Cardiac septum (tissue), 1 donor: ENCODE measurements around the gene LIG1. TPM values are rescaled to one million over a fixed set of nuclear protein-coding genes. Genes with fewer than 3 reads are reported as not detected.
"Not testable (repeated sequence)": the region's sequence is repeated elsewhere in the genome, so short reads cannot be mapped to it uniquely, and the experiment has no call there.

ENCODE experiments used
- DNase-seq: peaks from one replicate; pipeline ENCODE4 v3.0.0-alpha.2; 2020; ENCODE audit warnings: low spot score
- intact Hi-C: fragments of 100-400 bp; cut with DNase I; formaldehyde crosslinking; loops from one replicate; pipeline ENCODE4 v1.14.0; 2022
- total RNA-seq: library from RNA; stranded (reverse); fragmentation: NEBNext Ultra II Directional; extraction: Animal tissue kit (Norgen Biotek cat#: 25700); gene quantifications from one replicate; pipeline ENCODE4 v1.2.1, GENCODE V29; 2021
- donor health status: DM: no; HTN: no; CAD: no.

LIG1 gene
- total RNA-seq, 1 donor from 2014 or later = 5.2 TPM

DNA sequence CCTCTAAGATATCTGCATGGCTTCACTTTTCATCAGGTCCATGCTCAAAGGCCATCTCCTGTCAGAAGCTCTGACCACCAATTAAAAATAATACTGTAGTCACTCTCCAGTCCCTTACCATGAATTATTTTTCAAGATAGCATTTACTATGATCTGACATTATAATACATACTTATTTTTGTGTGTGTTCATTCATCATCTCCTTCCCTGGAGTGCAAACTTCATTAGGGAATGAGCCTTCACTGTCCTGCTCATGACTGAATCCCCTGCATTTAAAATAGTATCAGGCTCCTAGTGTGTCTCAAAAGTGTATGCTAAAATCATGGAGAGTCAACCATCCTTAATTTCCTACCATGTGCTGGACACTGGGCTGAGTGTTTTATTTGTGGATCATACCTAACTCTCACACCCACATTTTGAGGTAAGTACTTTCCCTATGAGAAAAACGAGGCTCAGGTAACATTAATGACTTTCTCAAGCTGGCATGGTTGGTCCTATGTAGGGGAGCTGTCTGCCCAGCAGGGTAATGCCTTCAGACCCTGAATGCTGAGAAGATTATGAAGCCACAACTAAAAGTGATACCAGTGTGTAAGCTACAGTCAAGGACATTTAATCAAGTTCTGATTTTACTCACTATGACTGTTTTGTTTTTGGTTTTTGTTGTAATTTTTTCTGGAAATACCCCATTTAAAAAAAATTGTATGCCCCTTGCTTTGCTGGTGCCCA is 75.9 kb downstream of the LIG1 start:
- intact Hi-C loops = no loop called here
- DNase-seq = no peak

DNA sequence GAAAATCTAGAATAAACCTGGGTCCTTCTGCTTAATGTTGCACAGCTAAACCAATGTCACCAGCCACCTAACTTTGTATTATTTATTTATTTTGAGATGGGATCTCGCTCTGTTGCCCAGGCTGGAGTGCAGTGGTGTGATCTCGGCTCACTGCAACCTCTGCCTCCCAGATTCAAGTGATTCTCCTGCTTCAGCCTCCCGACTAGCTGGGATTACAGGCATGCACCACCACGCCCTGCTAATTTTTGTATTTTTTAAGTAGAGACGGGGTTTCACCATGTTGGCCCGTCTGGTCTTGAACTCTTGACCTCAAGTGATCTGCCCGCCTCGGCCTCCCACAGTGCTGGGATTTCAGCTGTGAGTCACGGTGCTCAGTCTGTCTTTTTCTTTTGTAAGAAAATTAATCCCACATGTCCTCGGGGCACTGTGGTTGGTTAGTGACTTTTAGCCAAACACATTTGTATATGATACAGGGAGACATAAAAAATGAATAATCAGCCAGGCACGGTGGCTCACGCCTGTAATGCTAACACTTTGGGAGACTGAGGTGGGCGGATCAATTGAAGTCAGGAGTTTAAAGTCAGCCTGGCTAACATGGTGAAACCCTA is 78.9 kb downstream of the LIG1 start:
- intact Hi-C loops, DNase-seq: not testable (repeated sequence)

DNA sequence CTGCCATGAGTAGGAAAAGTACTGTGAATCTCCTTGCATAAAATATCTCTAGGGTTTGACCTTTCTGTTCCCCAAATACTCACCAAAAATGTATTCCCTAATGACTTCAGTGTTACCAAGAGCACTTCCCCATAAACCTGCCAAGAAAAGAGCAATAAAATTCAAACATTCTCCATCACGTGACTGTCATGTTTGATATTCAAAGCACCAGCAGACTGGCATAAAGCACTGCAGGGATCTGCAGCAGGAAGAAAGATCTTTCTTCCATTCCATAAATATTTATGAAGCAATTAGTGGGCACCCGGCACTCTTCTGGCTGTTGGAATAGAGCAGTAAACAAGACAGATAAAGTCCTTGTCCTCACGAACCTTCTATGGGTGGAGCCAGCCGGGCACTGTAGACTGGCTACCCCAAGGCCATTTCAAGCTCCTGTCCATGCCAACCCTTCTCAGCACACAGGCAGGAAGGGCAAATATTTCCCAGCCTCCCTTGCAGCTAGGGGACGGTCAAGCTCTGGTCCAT is 79.8 kb downstream of the LIG1 start:
- DNase-seq = no peak
- intact Hi-C loops = no loop called here

DNA sequence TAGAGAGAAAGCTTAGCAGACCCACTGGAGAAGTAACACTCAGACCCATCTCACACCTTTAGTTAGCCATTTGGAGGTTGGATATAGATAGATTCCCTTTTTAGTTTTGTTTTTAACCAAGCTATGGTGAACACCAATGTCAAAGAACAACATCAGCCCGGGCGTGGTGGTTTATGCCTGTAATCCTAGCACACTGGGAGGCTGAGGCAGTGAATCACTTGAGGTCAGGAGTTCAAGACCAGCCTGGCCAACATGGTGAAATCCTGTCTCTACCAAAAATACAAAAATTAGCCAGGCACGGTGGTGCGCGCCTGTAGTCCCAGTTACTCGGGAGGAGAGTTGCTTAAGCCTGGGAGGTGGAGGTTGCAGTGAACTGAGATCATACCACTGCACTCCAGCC is 81.2 kb downstream of the LIG1 start:
- intact Hi-C loops, DNase-seq: not testable (repeated sequence)

DNA sequence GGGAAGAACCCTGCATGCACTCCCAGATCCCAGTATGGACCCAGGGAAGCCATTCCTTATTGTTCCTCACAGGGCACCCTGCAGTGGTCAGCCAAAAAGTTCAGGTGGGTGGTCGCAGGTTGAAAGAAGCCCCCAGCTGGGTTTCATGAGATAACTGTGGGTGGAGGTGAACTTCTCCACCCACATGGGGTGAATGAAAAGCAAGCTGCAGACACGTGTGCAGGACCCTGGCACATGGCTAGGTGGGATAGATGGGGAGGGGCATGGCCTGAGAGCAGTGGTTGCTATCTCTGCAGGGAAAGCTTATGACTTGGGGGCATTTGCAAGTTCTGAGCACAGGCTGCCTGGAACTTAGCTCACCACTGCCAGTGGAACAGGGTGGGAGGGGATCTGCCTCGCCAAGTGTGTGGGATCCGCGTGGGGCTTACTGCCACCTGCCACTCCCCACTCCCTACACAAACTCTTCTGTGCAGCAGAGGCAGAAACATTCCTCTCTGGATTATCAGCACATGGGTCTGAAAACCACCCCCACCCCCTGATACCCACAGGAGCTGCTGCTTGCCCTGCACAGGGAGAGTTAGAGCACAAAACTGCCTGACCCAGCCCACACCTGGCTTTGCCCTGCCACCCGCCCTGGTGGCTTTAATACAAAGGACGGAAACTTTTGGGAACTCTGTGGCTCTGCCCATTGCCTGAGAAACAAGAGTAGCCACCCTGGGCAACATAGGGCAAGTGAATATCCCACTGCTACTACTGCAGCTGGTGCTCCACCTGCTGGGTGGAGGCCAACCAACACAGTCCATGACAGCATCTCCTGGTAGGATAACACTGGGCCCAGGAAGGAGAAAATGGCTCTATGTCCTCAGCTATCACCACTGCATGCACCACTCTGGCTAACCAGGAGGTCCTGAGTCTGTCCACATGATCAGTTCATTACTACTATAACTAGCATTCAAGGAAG is 84.0 kb downstream of the LIG1 start:
- intact Hi-C loops = no loop called here
- no peak for DNase-seq

DNA sequence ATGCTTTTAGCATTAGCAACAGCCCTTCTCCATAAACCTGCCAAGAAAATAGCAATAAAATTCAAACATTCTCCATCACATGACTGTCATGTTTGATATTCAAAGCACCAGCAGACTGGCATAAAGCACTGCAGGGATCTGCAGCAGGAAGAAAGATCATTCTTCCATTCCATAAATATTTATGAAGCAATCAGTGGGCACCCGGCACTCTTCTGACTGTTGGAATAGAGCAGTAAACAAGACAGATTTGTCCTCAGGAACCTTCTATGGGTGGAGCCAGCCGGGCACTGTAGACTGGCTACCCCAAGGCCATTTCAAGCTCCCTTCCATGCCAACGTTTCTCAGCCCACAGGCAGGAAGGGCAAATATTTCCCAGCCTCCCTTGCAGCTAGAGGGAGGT is 85.1 kb downstream of the LIG1 start:
- no peak for DNase-seq
- intact Hi-C loops = no loop called here

DNA sequence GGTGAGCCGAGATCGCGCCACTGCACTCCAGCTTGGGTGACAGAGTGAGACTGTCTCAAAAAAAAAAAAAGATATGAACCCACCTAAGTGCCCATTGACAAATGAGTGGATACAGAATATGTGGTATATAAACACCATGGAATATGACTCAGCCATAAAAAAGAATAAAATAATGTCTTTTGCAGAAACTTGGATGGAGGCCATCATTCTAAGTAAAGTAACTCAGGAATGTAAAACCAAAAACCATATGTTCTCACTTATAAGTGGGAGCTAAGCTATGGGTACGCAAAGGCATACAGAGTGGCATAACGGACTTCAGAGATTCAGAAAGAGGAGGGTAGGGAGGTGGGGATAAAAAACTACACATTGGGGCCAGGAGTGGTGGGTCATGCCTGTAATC is 89.0 kb downstream of the LIG1 start:
- no peak for DNase-seq
- intact Hi-C loops = no loop called here

DNA sequence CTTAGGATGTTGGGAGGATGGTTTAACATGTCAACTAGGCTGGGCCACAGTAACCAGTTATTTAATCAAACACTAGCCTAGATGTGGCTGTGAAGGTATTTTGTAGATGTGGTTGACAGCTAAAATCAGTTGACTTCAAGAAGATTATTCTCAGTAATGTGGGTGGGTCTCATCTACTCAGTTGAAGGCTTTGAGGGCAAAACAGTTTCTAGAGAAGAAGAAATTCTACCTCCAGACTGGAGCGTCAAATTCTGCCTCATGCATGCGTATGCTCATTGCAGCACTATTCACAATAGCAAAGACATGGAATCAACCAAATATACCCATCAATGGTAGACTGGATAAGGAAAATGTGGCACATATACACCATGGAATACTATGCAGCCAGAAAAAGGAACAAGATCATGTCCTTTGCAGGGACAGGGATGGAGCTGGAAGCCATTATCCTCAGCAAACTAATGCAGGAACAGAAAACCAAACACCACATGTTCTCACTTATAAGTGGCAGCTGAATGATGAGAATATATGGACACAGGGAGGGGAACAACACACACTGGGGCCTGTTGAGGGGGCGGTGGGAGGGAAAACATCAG is 99.9 kb downstream of the LIG1 start:
- intact Hi-C loops, DNase-seq: not testable (repeated sequence)

DNA sequence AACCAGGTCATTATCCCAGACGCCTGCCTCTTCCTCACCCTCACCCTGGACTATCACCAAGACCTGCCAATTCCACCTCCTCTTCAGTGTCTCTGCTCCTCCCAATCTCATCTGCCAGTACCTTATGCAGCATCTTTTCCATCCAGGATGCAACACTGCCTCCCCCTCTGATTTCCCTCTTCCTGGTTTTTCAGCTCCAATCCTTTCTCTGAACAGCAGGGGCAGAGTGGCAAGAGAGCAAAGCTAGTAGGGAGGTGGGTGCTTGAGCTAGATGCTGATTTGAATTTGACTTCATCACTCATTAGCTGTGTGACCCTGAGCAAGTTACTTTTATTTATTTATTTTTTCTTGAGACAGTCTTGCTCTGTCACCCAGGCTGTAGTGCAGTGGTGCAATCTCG is 100.7 kb downstream of the LIG1 start:
- intact Hi-C loops = no loop called here
- no peak for DNase-seq

Other genes starting within 250 kb of the LIG1 start
- gene BSPH1, start 178.2 kb downstream of the LIG1 start, total RNA-seq = not detected
- gene ELSPBP1, start 175.7 kb downstream of the LIG1 start, total RNA-seq = not detected
- not detected for gene CABP5, start 126.3 kb downstream of the LIG1 start, total RNA-seq
- 61.8 TPM for gene PLA2G4C, start 59.5 kb downstream of the LIG1 start, total RNA-seq
- gene ZSWIM9, start 336 bp upstream of the LIG1 start, total RNA-seq = 6.9 TPM
- 26.1 TPM for gene CARD8, start 85.6 kb upstream of the LIG1 start, total RNA-seq
- 0.35 TPM for gene ZNF114, start 99.7 kb upstream of the LIG1 start, total RNA-seq
- 47.3 TPM for gene EMP3, start 155.2 kb upstream of the LIG1 start, total RNA-seq
- 50.2 TPM for gene TMEM143, start 193.6 kb upstream of the LIG1 start, total RNA-seq
- not detected for gene SYNGR4, start 194.0 kb upstream of the LIG1 start, total RNA-seq
- 70.1 TPM for gene KDELR1, start 221.2 kb upstream of the LIG1 start, total RNA-seq
- 0.70 TPM for gene GRIN2D, start 223.3 kb upstream of the LIG1 start, total RNA-seq